NCI-H2029 treated with DMSO at 0.1 percent for 48 hours (cell line): ENCODE data around the gene ETV4.
"Not testable (repeated sequence)": the region's sequence is repeated elsewhere in the genome, so short reads cannot be mapped to it uniquely, and the experiment has no call there.

Experiments
- DNase-seq: peaks from one replicate; lab custom pipeline; 2025; lab: John Stamatoyannopoulos, UW

Gene ETV4

DNA sequence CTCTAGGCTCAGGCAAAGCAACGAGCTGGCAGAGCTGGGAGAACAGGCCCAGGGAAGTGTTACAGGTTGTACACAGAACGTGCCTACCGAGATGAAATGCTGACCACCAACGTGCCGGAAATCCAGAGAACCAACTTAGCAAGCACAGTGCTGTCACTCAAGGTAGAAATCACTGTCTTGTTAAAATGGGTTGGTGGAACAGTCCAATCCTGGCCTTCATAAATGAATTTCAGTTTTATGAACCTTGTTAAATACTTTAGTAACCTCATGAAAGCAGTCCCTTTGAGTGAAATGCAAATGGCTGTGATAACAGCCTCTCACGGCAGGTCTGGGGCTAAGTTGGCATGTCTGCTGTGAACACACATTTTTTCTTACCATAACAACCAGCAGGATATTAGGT is 29.0 kb downstream of the ETV4 start:
- no peak for DNase-seq

DNA sequence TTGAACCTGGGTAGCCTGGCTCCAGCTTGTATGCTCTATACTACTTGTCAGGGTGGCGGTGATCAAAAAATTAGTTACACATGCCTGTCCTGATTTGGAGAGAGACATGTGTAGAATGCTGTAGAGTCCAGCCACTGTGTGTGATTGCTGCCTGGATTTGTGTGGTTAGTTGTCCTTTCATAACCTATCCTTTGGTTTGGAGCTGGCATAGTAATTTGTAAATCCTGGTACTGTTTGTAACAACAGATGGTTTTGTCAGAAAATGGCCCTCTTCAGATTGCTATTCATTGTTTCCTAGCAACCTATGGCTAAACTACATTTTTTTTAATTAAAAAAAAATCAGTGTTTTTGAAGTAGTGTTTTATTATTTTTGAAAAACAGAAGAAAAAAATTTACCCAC is 30.5 kb downstream of the ETV4 start:
- DNase-seq = no peak

DNA sequence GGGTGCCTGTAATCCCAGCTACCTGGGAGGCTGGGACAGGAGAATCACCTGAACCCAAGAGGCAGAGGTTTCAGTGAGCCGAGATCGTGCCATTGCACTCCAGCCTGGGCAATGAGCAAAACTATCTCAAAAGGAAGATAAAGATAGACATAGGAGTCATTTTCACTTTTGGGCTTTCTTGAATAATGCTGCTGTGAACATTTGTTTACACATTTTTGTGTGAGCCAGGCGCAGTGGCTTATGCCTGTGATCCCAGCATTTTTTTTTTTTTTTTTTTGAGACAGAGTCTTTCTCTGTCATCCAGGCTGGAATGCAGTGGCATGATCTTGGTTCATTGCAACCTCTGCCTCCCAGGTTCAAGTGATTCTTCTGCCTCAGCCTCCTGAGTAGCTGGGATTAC is 34.9 kb downstream of the ETV4 start:
- not testable (repeated sequence) for DNase-seq

DNA sequence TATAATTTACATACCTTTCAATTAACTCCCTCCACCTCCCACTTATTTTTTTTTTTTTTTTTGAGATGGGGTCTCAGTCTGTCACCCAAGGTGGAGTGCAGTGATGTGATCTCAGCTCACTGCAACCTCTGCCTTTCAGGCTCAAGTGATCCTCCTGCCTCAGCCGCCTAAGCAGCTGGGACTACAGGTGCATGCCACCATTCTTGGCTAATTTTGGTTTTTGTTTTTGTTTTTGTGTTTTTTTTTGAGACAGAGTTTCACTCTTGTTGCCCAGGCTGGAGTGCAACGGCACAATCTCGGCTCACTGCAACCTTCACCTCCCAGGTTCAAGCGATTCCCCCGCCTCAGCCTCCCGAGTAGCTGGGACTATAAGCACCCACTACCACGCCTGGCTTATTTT is 36.7 kb downstream of the ETV4 start:
- DNase-seq = not testable (repeated sequence)

DNA sequence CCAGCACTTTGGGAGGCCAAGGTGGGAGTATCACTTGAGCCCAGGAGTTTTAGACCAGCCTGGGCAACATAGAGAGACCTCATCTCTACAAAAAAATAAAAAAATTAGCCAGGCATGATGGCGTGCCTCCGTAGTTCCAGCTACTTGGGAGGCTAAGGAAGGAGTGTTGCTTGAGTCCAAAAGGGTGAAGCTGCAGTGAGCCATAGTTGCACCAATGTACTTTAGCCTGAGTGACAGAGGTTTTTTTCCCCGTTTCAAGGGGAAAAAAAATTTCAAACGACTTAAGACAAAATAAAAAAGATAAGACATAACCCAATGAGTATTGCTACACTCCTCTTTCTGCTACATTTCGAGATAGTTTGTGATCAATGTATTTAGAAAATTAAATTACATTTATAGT is 55.5 kb downstream of the ETV4 start:
- DNase-seq = no peak

DNA sequence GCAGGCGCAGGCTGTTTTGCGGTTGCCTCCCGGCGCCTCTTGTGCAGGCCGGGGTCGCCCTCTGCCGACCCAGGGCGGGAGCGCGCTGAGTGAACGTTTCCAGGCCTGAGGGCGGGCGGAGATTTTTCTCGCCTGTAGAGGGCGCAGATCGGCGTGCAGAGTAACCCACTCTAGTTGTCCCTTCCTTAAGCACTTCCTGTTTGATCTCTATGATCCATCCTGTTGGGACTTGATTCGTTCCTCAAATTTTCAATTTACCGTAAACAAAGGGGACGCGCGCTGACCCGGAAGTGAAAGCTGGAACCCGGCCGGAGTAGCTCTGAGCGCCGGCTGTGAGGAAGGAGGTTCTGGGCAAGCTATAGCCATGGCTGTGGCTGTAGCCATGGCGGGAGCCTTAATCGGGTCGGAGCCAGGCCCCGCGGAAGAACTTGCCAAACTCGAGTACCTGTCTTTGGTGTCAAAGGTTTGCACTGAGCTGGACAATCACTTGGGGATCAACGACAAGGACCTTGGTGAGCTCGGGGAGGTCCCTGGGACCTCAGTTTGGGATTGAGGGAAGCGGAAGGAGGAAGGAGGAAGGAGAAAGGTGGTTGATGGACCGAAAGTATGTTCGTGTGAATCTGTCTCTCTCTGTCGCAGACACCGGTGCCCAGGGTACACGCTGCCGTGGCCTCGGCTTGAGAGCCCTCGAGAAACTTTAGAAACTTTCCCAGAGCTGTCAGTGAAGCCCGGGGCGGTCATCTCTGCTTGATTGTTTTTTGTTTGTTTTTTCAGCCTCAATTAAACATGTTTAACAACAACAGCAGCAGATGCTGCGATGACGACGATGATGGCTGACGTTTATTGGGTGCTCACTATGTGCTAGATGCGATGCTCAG is 62.2 kb downstream of the ETV4 start, which contains the start of gene DHX8:
Gene DHX8, plus strand, starts transcription at position 302 of the 878 bp plus-strand sequence. Its CDS starts 63 bp downstream, at position 365.
- DNase-seq = peak; percentile 96

DNA sequence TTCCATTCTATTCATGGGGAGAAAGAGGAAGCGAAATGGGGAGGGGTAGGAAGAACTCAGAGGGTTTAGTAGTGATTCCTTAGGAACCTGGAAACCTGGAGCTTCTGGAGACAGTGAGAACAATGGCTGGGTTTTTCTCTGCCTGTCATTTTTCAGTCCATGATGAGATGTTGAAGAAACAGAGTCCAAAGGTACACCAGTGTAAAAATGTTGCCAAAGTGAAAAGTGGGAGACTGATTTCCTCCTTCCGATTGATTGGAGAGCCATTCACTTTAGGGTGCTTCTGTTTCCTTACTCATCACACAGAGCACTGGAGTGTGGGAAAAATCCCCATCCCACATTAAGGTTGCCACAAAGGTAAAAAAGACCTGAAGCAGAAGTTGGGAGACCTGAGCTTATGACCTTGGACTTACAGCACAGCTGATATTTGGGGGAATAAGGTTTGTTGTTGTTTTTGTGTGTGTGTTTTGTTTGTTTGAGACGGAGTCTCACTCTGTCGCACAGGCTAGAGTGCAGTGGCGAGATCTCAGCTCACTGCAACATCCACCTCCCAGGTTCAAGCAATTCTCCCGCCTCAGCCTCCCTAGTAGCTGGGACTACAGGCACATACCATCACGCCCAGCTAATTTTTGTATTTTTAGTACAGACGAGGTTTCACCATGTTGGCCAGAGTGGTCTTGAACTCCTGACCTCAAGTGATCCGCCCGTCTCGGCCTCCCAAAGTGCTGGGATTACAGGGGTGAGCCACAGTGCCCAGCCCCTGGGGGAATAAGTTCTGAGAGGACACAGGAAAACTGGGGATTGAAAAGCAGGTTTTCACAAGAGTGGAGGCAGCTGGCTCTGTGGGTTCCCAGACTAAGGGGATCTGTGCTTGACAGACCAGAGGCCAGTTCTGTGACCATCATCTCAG is 63.8 kb downstream of the ETV4 start:
- DNase-seq = no peak

DNA sequence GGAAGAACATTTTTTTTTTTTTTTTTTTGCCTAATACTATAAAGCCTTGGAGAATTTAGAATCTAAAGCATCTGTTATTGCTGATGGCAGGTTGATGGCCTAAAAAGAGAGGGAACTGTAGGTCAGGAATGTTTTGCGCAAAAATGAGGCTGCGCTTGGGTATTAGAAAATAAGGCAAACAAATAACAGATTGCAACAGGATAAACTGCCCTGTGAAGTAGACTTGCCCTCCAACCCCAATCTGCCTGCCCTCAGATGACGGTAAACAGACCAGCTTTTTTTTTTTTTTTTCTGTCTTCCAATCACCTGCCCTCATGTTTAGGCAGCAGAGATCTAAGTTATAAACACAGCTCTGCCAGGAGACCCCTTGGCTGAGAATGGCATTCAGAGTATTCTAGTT is 66.2 kb downstream of the ETV4 start:
- DNase-seq = no peak
